GM10266 (cell line): ENCODE results near the gene SLC16A11.
"Not testable (repeated sequence)": the region's sequence is repeated elsewhere in the genome, so short reads cannot be mapped to it uniquely, and the experiment has no call there.

Experiments used
- DNase-seq: peaks from one replicate; pipeline ENCODE4 v3.0.0; 2012; ENCODE audit errors: extremely low spot score
- TF ChIP-seq, protein P1 (sequence below): IDR thresholded peaks from 2 replicates; pipeline ENCODE4 v1.5.1; 2012; ENCODE audit warnings: mild to moderate bottlenecking, low read depth; ENCODE audit not compliant: control insufficient read depth, insufficient read depth; ENCODE audit errors: missing control alignments

The SLC16A11 gene, protein sequence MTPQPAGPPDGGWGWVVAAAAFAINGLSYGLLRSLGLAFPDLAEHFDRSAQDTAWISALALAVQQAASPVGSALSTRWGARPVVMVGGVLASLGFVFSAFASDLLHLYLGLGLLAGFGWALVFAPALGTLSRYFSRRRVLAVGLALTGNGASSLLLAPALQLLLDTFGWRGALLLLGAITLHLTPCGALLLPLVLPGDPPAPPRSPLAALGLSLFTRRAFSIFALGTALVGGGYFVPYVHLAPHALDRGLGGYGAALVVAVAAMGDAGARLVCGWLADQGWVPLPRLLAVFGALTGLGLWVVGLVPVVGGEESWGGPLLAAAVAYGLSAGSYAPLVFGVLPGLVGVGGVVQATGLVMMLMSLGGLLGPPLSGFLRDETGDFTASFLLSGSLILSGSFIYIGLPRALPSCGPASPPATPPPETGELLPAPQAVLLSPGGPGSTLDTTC

DNA sequence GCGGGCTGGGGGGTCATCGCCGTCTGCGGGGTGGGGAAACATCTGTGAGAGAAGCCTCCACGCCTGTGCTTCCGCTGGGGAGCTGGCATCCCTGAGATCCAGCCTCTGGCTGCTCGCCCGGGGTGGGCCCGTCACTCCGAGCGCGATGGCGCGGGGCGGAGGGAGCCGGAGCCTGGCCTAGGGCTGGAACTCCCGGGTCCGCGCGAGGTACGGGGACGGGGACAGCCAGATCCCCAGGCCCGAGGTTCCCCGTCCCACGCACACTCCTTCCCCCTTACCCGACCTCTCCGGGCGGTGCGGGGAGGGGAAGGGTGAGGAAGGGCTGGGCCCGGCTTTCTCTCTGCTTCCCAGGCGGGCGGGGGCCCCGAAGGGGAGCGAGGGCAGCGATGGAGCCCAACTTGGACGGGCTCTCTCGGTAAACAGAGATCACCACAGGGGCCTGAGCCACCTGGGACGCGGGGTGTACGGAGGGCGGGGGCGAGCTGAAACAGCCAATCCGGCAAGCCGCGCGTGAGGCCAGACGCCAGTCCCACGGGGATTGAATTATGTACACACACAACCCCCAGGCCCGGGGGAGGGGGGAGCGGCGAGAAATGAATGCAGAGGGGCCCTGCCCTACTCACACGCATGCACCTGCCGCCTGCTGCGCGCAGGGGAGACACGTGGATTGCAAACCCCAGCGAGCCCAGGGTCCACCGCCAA lies at the start of gene SLC16A11:
TSS of gene SLC16A11 (minus strand) at position 596 of the 702 bp plus-strand sequence. CDS start at position 17, 579 bp downstream.
- peak; percentile 62 for DNase-seq
- TF ChIP-seq, protein P1, sequence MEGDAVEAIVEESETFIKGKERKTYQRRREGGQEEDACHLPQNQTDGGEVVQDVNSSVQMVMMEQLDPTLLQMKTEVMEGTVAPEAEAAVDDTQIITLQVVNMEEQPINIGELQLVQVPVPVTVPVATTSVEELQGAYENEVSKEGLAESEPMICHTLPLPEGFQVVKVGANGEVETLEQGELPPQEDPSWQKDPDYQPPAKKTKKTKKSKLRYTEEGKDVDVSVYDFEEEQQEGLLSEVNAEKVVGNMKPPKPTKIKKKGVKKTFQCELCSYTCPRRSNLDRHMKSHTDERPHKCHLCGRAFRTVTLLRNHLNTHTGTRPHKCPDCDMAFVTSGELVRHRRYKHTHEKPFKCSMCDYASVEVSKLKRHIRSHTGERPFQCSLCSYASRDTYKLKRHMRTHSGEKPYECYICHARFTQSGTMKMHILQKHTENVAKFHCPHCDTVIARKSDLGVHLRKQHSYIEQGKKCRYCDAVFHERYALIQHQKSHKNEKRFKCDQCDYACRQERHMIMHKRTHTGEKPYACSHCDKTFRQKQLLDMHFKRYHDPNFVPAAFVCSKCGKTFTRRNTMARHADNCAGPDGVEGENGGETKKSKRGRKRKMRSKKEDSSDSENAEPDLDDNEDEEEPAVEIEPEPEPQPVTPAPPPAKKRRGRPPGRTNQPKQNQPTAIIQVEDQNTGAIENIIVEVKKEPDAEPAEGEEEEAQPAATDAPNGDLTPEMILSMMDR: no peak

DNA sequence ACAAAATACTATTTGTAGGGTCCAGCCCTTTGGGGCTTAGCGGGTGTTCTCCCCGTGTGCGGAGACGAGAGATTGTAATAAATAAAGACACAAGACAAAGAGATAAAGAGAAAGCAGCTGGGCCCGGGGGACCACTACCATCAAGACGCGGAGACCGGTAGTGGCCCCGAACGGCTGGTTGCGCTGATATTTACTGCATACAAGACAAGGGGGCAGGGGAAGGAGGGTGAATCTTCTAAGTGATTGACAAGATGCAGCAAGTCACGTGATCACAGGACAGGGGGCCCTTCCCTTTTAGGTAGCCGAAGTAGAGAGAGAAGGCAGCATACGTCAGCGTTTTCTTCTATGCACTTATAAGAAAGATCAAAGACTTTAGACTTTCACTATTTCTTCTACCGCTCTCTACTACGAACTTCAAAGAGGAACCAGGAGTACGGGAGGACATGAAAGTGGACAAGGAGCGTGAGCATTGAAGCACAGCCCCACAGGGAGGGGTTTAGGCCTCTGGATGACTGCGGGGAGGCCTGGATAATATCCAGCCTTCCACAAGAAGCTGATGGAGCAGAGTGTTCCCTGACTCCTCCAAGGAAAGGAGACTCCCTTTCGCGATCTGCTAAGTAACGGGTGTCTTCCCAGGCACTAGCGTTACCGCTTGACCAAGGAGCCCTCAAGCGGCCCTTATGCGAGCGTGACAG lies 47.6 kb upstream of the SLC16A11 start:
- not testable (repeated sequence) for DNase-seq

DNA sequence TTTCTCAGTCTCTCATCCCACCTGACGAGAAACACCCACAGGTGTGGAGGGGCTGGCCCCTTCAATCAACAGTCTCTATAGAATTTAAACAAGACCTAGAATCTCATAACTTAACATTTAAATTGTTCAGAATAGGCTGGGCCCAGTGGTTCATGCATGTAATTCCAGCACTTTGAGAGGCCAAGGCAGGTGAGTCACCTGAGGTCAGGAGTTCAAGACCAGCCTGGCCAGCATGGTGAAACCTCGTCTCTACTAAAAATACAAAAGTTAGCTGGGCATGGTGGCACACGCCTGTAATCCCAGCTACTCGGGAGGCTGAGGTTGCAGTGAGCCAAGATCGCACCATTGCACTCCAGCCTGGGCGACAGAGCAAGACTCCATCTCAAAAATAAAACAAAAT lies 45.7 kb upstream of the SLC16A11 start:
- not testable (repeated sequence) for DNase-seq

DNA sequence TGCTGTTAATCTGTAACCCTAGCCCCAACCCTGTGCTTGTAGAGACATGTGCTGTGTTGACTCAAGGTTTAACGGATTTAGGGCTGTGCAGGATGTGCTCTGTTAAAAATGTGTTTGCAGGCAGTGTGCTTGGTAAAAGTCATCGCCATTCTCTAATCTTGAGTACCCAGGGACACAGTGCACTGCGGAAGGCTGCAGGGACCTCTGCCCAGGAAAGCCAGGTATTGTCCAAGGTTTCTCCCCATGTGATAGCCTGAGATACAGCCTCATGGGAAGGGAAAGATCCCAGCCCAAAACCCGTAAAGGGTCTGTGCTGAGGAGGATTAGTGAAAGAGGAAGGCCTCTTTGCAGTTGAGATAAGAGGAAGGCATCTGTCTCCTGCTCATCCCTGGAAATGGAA lies 44.5 kb upstream of the SLC16A11 start:
- not testable (repeated sequence) for DNase-seq

DNA sequence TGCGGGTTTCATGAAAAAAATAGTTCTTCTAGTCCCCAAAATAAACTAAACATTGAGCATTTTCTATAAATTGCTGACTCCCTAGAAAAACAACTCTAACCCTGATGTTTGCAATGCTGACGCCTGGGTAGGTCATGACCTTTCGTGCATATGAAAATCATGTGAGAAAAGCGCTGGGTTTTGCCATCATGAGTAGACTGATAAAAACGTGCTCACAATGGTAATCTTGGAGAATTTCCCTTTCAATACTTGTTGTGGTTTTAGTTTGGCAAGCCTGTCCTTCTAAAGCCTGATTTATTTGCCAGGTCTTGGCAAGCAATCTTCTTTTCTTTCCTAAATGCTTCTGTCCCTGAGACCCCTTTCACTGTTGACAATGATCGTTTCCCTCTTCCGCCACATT lies 40.2 kb upstream of the SLC16A11 start:
- TF ChIP-seq, protein P1: no peak
- no peak for DNase-seq

DNA sequence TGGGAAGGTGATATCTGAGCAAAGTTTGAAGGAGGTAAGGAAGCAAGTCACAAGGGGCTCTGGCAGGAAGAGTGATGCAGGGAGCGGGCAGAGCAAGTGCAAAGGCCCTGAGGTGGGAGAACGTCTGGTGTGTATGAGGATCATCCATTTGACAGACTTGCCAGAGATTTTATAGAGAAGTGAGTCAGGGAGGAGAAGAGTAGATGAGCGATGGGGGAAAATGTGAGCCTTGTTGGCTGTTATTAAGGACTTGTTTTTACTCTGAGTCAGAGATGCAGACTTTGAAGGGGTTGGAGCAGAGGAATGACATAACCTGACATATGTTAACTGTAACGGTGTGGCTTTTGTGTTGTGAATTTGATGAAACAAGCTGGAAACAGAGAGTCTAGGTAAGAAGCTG lies 39.7 kb upstream of the SLC16A11 start:
- DNase-seq: no peak
- TF ChIP-seq, protein P1: no peak

DNA sequence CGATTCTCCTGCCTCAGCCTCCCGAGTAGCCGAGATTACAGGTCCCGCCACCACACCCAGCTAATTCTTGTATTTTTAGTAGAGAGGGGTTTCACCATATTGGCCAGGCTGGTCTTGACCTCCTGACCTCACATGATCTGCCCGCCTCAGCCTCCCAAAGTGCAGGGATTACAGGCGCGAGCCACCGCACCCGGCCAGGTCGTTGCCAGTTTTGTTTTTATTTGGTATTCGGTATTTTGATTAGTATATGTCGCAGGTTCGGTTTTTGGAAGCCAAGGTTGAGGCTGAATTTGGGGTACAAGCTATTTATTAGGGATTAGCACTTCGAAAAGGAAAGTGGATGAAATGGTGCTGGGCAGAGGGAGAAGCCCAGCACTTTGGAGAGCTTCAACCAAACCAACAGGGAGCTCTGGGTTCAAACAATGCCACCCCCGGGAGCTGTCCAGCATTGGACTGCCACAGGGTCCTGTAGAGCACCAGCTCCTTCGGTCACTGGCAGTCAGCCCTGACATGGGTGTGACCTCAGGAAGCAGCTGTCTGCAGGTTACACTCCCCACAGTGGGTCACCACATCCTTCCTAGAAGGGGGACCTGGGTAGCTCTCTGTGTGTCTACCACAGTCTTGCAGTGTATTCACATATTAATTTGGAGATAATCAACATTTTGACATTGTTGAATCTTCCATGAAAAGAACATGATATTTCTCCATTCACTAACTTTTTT lies 37.6 kb upstream of the SLC16A11 start:
- DNase-seq: no peak
- TF ChIP-seq, protein P1: no peak

DNA sequence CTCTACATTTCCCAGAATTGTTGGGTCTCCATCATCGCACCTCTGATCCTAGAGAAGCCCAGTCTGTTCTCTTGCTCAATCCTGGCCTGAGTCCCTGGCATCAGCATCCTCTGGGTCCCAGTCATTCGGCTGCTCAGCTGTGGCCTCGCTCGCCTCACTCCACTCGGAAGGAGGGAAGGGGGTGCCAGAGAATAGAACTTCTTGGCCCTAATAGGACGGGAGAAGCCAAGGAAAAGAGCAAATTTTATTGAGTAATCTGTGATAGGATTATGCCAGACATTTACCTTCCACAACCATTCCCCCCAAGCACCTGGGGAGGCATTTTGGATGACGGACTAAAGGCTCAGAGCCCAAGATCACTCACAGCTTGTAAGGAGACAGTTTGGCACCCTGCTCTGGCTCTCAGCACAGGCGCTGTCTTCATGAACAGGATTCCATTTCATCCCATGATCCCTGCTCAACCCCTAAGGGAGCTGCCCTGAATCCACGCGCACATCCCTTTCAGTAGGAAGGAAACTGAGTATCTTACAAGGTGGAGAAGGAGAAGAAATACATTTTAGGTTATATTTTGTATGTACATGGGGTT lies 36.7 kb upstream of the SLC16A11 start:
- no peak for DNase-seq
- TF ChIP-seq, protein P1: no peak
